Stimulated activated naive B cell treated with anti-CD40 and anti-IgM and Interleukin-4, amounts not matched to agents 10 μg/mL and 1 μg/mL and 100 μg/mL, for 72 hours (primary cell): ENCODE measurements around the gene SPRY1.

Source experiments
- ATAC-seq, 2 donors: fragments of 150-1000 bp; cut with Tn5 transposase; replicated peaks; 2 replicates each; pipeline ENCODE4 v1.10.0; 2021; ENCODE audit warnings: moderate library complexity in 1 of 2
- DNase-seq: peaks from one replicate; pipeline ENCODE4 v3.0.0; 2021
- H3K27ac Mint-ChIP-seq: one replicate; pipeline ENCODE4 v1.8.0; 2022; ENCODE audit warnings: mild to moderate bottlenecking, mixed read lengths
- H3K27me3 Mint-ChIP-seq, 2 donors: one replicate each; pipeline ENCODE4 v1.8.0; 2022; ENCODE audit warnings: mixed read lengths in 2 of 2
- H3K36me3 Mint-ChIP-seq, 2 donors: one replicate each; pipeline ENCODE4 v1.8.0; 2022; ENCODE audit warnings: mixed read lengths in 2 of 2, mild to moderate bottlenecking in 1 of 2
- H3K4me1 Mint-ChIP-seq, 2 donors: one replicate each; pipeline ENCODE4 v1.8.0; 2022; ENCODE audit warnings: mixed read lengths in 2 of 2, mild to moderate bottlenecking in 1 of 2
- H3K4me3 Mint-ChIP-seq, 2 donors: one replicate each; pipeline ENCODE4 v1.8.0; 2022; ENCODE audit warnings: mild to moderate bottlenecking in 2 of 2, mixed read lengths in 2 of 2, moderate library complexity in 1 of 2
- H3K9me3 Mint-ChIP-seq, 2 donors: one replicate each; pipeline ENCODE4 v1.8.0; 2022; ENCODE audit warnings: mixed read lengths in 2 of 2, mild to moderate bottlenecking in 1 of 2

SPRY1 gene

DNA sequence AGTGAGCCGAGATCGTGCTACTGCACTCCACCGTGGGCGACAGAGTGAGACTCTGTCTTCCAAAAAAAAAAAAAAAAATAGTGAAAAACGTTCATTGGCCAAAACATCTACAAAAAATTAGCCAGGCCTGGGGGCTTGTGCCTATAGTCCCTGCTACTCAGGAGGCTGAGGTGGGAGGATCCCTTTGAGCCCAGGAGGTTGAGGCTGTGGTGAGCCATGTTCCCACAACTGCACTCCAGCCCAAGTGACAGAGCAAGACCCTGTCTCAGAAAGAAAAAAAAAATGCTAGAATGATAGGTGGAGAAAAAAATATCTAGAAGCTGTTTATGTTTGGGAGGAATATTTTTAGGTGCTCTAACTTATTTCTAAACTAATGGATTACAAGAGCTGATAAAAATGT is 14.9 kb downstream of the SPRY1 start:
- H3K27me3 Mint-ChIP-seq, result no peaks in the 10 kb centered on the region
- DNase-seq, result no peak
- no peak for ATAC-seq
- H3K4me1 Mint-ChIP-seq, result peaks cover 22 to 30% of the 10 kb centered on the region in 2 donors
- H3K4me3 Mint-ChIP-seq, result peak overlapping the region; percentile 17 to 52
- H3K9me3 Mint-ChIP-seq, result peaks cover 0 to 1% of the 10 kb centered on the region in 2 donors
- H3K36me3 Mint-ChIP-seq, result peaks cover 0 to 1% of the 10 kb centered on the region in 2 donors
- peak overlapping the region; percentile 56 for H3K27ac Mint-ChIP-seq

DNA sequence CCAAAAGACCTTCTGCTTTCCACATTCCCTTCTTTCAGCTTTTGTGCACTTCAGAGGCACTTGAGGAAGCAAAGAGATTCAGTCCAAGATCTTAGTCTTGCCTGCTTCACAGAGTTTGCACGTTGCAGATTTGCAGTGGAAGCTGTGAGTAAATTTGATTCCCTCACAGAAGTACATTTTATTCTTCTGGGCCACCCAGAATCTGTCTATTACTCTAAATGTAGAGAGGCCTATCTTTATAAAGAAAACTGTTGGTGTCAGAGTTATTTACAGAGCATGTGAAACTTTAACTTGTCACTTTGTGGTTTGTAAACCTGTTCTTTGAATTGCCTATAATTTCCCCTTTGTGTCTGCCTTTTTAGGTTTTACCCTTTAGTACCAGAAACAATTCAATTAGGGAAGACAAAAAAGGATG is 15.5 kb downstream of the SPRY1 start:
- Mint-ChIP-seq H3K9me3 (peaks cover 0 to 1% of the 10 kb centered on the region in 2 donors), H3K27ac (peak overlapping the region; percentile 63), H3K36me3 (no peaks in the 10 kb centered on the region), H3K4me3 (peak overlapping the region; percentile 23 to 66), H3K27me3 (no peaks in the 10 kb centered on the region), H3K4me1 (peaks cover 24 to 34% of the 10 kb centered on the region in 2 donors)
- DNase-seq (no peak), ATAC-seq (peak; percentile 84 to 90)

DNA sequence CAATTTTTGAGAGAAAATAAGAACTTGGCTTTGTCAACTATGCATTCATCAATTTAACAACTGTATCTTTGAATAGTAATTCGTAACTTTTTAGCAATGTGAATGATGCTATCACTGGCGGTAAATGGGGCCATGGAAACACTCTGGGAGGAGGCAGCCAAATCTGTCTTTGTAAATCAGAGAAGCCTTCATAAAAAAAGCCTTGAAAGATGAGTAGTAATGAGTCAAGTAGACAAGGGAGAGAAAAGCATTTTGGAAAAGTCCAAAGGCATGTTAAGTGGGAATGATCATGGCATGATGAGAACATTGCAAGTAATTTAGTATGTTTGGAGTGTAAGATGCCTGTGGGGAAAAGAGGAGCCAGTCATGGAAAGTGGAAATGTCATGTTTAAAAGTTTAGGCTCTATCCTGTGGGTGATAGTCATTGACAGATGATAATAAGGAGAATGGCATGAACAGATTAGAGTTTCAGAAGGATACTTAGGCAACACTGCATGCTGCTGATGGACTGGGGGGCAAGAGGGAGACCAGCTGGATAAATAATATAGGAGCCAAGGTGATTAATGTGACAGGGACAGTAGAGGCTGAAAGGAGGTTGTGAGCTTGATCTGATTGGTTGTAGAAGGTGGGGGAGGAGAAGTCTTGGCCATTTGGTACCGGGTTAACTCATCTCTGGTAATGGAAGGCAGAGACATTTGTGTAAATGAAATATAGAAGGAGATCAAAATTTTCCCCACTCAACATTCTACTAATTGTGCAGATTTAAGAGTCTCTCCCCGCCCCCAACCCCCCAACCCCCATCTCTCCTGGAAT is 16.3 kb downstream of the SPRY1 start:
- DNase-seq (no peak), ATAC-seq (no peak)
- Mint-ChIP-seq H3K27me3 (no peaks in the 10 kb centered on the region), H3K4me3 (peak overlapping the region in 1 of 2 donors; percentile 1), H3K4me1 (peaks cover 24 to 39% of the 10 kb centered on the region in 2 donors), H3K27ac (no peak overlapping the region), H3K36me3 (no peaks in the 10 kb centered on the region), H3K9me3 (peaks cover 0 to 1% of the 10 kb centered on the region in 2 donors)

DNA sequence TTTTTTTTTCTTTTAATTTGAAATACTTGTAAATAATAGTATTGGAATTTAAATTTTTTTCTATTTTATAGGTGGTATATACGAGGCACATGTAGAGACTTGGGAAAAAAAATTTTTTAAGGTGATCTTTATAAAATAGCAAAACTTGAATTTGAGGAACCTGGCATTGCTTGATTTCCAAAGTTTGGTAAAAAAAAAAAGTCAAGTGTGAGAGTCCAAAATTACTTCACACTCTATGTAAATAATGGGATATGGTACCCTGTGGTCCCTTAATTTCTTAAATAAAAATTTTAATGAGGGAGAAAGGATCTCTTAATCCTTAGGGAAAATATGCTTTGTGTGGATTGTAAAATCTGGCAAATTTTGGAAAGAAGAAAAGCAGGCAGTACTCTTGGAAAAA is 19.0 kb downstream of the SPRY1 start:
- ATAC-seq, result no peak
- H3K4me1 Mint-ChIP-seq, result peaks cover 31 to 61% of the 10 kb centered on the region in 2 donors
- H3K27ac Mint-ChIP-seq, result no peak overlapping the region
- no peak for DNase-seq
- no peak overlapping the region for H3K4me3 Mint-ChIP-seq
- H3K36me3 Mint-ChIP-seq, result no peaks in the 10 kb centered on the region
- no peaks in the 10 kb centered on the region for H3K27me3 Mint-ChIP-seq
- H3K9me3 Mint-ChIP-seq, result peaks cover 0 to 1% of the 10 kb centered on the region in 2 donors

- Mint-ChIP-seq H3K27ac (no peak overlapping the region), H3K4me3 (peak overlapping the region in 1 of 2 donors; percentile 4), H3K4me1 (peaks cover 32 to 65% of the 10 kb centered on the region in 2 donors), H3K36me3 (no peaks in the 10 kb centered on the region), H3K9me3 (peaks cover 0 to 1% of the 10 kb centered on the region in 2 donors), H3K27me3 (no peaks in the 10 kb centered on the region)
- peak; percentile 18 for DNase-seq
- peak; percentile 59 to 66 for ATAC-seq
Measured at GRCh38 chr4:123415977-123416376, 19.4 kb downstream of the SPRY1 start.

- Mint-ChIP-seq H3K36me3 (no peaks in the 10 kb centered on the region), H3K9me3 (peaks cover 0 to 1% of the 10 kb centered on the region in 2 donors), H3K4me1 (peaks cover 25 to 55% of the 10 kb centered on the region in 2 donors), H3K27ac (no peak overlapping the region), H3K4me3 (no peak overlapping the region), H3K27me3 (no peaks in the 10 kb centered on the region)
- DNase-seq (no peak), ATAC-seq (no peak)
Measured at GRCh38 chr4:123417813-123418212, 21.2 kb downstream of the SPRY1 start.

- Mint-ChIP-seq H3K36me3 (no peaks in the 10 kb centered on the region), H3K9me3 (no peaks in the 10 kb centered on the region), H3K27ac (peak overlapping the region; percentile 92), H3K27me3 (no peaks in the 10 kb centered on the region), H3K4me3 (peak overlapping the region; percentile 46 to 49), H3K4me1 (peaks cover 21 to 49% of the 10 kb centered on the region in 2 donors)
- ATAC-seq (peak; percentile 43 to 64), DNase-seq (no peak)
Measured at GRCh38 chr4:123418351-123418931, 21.8 kb downstream of the SPRY1 start.

DNA sequence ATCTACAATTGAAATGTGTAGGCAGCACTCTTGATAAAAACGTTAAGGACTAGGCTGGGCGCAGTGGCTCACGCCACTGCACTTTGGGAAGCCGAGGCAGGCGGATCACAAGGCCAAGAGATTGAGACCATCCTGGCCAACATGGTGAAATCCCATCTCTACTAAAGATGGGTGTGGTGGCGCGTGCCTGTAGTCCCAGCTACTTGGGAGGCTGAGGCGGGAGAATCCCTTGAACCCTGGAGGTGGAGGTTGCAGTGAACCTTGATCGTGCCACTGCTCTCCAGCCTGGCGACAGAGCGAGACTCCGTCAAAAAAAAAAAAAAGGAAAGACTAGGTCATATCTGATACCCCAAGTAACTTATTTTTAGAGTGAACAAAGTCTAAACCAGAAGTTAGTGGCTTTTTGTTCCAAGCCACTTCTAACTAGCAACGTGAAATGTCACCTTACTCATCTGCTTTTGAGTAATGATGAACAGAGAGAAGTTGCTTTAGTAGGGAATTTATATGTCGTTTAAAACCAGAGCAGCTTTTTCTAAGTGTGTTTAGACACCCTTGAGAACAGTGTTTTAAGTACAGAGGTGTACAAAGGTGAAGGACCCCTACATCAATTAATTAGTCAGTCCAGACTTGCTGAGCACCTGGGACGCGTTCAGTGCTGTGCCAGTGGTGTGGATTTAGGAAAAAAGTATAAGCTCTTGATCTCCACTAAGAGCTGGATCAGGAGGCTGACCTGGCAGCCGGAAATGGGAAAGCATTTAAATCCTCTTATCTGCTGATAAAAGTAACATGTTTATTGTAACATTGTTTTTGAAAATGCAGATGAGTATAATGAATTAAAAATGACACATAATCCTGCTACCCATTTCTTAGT is 23.5 kb downstream of the SPRY1 start:
- Mint-ChIP-seq H3K27me3 (no peaks in the 10 kb centered on the region), H3K36me3 (no peaks in the 10 kb centered on the region), H3K27ac (peak overlapping the region; percentile 89), H3K4me1 (peaks cover 18 to 55% of the 10 kb centered on the region in 2 donors), H3K4me3 (peak overlapping the region; percentile 2 to 53), H3K9me3 (no peaks in the 10 kb centered on the region)
- ATAC-seq (peak; percentile 61 to 66), DNase-seq (no peak)

GRCh38 chr4:123421227-123421936 is 24.8 kb downstream of the SPRY1 start:
- H3K27me3 Mint-ChIP-seq, result no peaks in the 10 kb centered on the region
- no peak overlapping the region for H3K27ac Mint-ChIP-seq
- peaks cover 0 to 3% of the 10 kb centered on the region in 2 donors for H3K9me3 Mint-ChIP-seq
- no peaks in the 10 kb centered on the region for H3K36me3 Mint-ChIP-seq
- ATAC-seq (no peak), DNase-seq (no peak)
- H3K4me1 Mint-ChIP-seq, result peaks cover 15 to 48% of the 10 kb centered on the region in 2 donors
- H3K4me3 Mint-ChIP-seq, result no peak overlapping the region

DNA sequence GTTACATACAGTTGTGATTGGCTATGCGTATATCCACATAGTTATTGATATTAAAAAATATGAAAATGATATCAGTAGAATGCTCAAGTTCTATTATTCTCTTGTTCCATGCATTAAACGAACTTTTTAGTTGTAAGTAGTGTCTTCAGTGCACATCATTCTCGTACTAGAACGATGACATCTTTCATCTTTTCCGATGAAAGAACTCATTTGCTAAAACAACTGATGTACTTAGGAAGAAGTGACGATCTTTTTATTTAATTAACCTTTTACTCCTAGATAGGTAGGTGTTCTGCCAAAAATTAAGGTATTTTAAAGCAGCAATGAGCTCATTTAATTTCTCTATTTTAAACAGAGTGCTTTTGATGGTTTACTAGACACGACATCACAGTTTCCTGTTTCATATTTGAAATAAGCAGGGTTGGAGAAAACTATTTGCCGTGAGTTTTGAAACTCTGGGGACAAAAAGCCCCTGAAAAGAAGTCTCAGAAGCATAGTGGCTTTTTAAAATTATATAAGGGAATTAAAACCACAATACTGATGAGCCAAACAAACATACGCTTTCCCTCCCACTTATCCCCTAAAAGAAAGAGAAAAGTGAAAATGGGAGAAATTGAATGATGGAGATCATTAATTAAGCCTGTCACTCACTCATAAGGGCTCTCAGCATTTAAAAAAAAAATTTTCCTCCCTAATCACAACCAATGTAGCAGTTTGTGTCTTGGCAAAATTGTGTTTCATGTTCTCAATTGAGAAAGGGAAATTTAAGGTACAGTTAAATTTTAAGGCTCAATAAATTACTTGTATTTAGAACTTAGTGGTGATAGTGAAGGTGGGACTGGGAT is 25.6 kb downstream of the SPRY1 start:
- Mint-ChIP-seq H3K36me3 (no peaks in the 10 kb centered on the region), H3K27me3 (no peaks in the 10 kb centered on the region), H3K9me3 (peaks cover 0 to 3% of the 10 kb centered on the region in 2 donors), H3K4me1 (peaks cover 12 to 43% of the 10 kb centered on the region in 2 donors), H3K4me3 (peak overlapping the region in 1 of 2 donors; percentile 66), H3K27ac (peak overlapping the region; percentile 76)
- DNase-seq, result no peak
- ATAC-seq, result peak; percentile 33 to 38

DNA sequence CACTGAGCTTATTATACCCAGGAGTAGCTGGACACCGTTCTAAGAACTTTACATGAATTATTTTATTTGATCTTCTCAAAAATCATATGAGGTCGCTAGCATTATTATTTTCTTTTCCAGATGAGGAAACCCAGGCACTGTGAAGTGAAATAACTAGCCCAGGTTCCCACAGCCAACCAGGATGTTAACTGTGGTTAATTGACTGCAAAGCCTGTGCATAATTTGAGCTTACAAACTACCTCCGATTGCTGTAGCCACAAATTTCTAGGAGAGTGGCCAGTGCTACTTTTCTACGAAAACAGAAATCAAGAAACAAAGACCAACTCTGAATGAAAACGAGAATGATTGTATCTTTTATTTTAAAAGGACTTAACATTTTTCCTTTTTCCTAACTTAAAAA is 27.2 kb downstream of the SPRY1 start:
- no peak for ATAC-seq
- Mint-ChIP-seq H3K27me3 (no peaks in the 10 kb centered on the region), H3K27ac (no peak overlapping the region), H3K36me3 (peaks cover 3% of the 10 kb centered on the region in 2 donors), H3K4me3 (no peak overlapping the region), H3K4me1 (peaks cover 8 to 29% of the 10 kb centered on the region in 2 donors), H3K9me3 (peaks cover 4 to 6% of the 10 kb centered on the region in 2 donors)
- DNase-seq, result no peak

DNA sequence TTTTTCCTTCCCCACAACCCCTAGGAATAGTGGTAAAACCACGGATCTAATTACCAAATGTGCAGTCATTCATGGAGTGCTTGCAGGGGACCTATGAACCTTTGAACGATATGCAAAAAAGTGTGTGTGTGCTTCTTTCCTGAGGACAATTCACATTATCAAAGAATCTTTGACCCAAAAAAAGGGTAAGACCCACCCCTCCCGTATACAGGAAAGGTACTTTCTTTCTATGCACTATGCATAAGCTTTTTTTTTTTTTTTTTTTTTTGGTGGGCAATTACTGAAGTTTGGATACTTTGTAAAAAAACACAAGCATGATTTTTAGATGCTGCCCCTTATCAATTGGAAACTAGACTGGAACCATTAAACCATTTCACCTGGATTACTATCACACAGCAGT is 31.4 kb downstream of the SPRY1 start:
- peak overlapping the region; percentile 31 for H3K27ac Mint-ChIP-seq
- H3K27me3 Mint-ChIP-seq, result no peaks in the 10 kb centered on the region

GRCh38 chr4:123430031-123430430 is 33.4 kb downstream of the SPRY1 start:
- Mint-ChIP-seq H3K27me3 (no peaks in the 10 kb centered on the region), H3K4me3 (no peak overlapping the region), H3K36me3 (peaks cover 6 to 8% of the 10 kb centered on the region in 2 donors), H3K9me3 (peaks cover 8 to 10% of the 10 kb centered on the region in 2 donors), H3K4me1 (peaks cover 7 to 9% of the 10 kb centered on the region in 2 donors), H3K27ac (no peak overlapping the region)
- DNase-seq (no peak), ATAC-seq (peak in 1 of 2 donors; percentile 51)

More for the DNA sequence above, 31.4 kb downstream of the SPRY1 start:
- no peak overlapping the region for H3K4me3 Mint-ChIP-seq
- DNase-seq (no peak), ATAC-seq (no peak)
- peaks cover 9 to 12% of the 10 kb centered on the region in 2 donors for H3K4me1 Mint-ChIP-seq
- peaks cover 6 to 8% of the 10 kb centered on the region in 2 donors for H3K36me3 Mint-ChIP-seq
- peaks cover 8 to 10% of the 10 kb centered on the region in 2 donors for H3K9me3 Mint-ChIP-seq
